ENCODE results near the gene WDR90.
A peak's percentile ranks its signal among the peaks of the same experiment; 100 is the strongest.

The WDR90 gene

GRCh38 chr16:647173-647902 lies 1.8 kb upstream of the WDR90 start:
- Histone ChIP-seq H3K9ac (peak overlapping the region in 10 of 11 experiments; percentile 17 to 93 (median 74); a peak in 13 of 22 replicates), H3K4me2 (peak overlapping the region; percentile 86 to 99 (median 95)), H3K36me3 (peaks cover 0 to 54% (median 33%) of the 10 kb centered on the region in 11 experiments; a peak in 18 of 22 replicates), H4K20me1 (peaks cover 26 to 71% (median 52%) of the 10 kb centered on the region in 11 experiments; a peak in 19 of 22 replicates), H3K9me3 (replicated peaks in 1 of 11) (no peaks in the 10 kb centered on the region), H3K4me1 (peaks cover 61 to 84% (median 72%) of the 10 kb centered on the region in 10 experiments), H3K4me3 (peak overlapping the region in 1 of 10 experiments; percentile 86; a peak in 2 of 20 replicates), H3K27me3 (no peaks in the 10 kb centered on the region), H3K27ac (peak overlapping the region in 1 of 11 experiments; percentile 17; a peak in 1 of 22 replicates)
- no peak for TF ChIP-seq Cebpa-rat (IDR thresholded peaks at IDR 0.05)

GRCh38 chr16:648071-648780 lies 939 bp upstream of the WDR90 start:
- TF ChIP-seq Cebpa-rat (IDR thresholded peaks at IDR 0.05) = no peak
- Histone ChIP-seq H3K4me2 (peak overlapping the region; percentile 86 to 99 (median 95)), H3K4me3 (peak overlapping the region; percentile 57 to 95 (median 84)), H3K36me3 (peaks cover 0 to 63% (median 33%) of the 10 kb centered on the region in 11 experiments; a peak in 18 of 22 replicates), H3K4me1 (peaks cover 52 to 75% (median 64%) of the 10 kb centered on the region in 10 experiments), H3K27me3 (no peaks in the 10 kb centered on the region), H3K9me3 (replicated peaks in 1 of 11) (no peaks in the 10 kb centered on the region), H3K9ac (peak overlapping the region; percentile 86 to 95 (median 91)), H4K20me1 (peaks cover 20 to 70% (median 44%) of the 10 kb centered on the region in 11 experiments; a peak in 19 of 22 replicates), H3K27ac (peak overlapping the region; percentile 79 to 91 (median 86))

GRCh38 chr16:649631-650030 lies 466 bp downstream of the WDR90 start:
- no peak for TF ChIP-seq Cebpa-rat (IDR thresholded peaks at IDR 0.05)
- H3K9me3 ChIP-seq (replicated peaks in 1 of 11) = no peaks in the 10 kb centered on the region
- H3K27ac ChIP-seq = peak overlapping the region; percentile 79 to 91 (median 86)
- peaks cover 0 to 67% (median 40%) of the 10 kb centered on the region in 11 experiments; a peak in 19 of 22 replicates for H3K36me3 ChIP-seq
- H3K9ac ChIP-seq = peak overlapping the region; percentile 86 to 95 (median 91)
- peak overlapping the region; percentile 57 to 95 (median 84) for H3K4me3 ChIP-seq
- H3K4me1 ChIP-seq = peaks cover 46 to 61% (median 51%) of the 10 kb centered on the region in 10 experiments
- H3K27me3 ChIP-seq = no peaks in the 10 kb centered on the region
- H4K20me1 ChIP-seq = peaks cover 14 to 63% (median 30%) of the 10 kb centered on the region in 11 experiments; a peak in 19 of 22 replicates
- peak overlapping the region; percentile 86 to 99 (median 95) for H3K4me2 ChIP-seq

GRCh38 chr16:651844-652243 lies 2.7 kb downstream of the WDR90 start:
- TF ChIP-seq Cebpa-rat (IDR thresholded peaks at IDR 0.05) = no peak
- no peak overlapping the region for H3K27ac ChIP-seq

DNA sequence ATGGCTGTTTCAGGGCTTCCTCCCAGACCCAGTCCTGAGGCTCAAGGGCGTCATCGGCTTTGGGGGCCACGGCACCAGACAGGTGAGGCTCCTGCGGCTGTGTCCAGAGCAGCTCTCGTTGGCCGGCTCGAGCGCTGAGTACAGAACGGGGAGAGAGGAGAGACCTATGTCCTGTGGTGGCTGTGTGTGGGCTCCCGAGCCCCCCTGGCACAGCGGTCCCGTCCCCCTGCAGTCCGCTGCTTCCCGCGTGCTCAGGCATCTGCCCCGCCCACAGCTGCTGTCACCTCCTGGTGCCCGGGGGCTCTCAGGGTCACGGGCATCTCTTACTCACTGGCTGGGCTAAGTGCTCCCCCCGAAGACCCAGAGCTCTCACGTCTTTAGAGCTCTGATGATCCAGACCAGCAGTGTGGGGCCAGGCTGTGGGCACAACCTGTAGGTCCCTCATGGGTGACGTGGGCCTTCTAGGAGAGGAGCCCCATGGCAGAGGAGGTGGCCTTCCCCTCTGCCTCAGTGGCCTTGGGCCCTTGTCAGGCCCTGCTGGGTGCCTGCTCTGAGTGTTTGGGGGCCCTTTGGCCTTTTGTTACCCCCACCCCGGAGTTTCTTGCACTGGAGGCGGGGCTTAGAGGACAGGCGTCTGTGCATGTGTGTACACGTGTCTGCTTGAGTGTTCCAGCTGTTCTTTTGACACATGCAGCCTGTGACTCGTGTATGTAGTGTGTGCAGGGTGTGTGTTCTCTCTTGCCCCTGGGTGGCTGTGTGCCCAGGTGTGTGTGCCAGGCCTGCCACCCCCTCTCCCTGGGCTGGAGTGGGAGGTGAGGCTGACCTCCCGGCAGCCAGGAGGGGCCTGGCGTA lies 3.5 kb downstream of the WDR90 start:
- Histone ChIP-seq H3K36me3 (peaks cover 0 to 72% (median 55%) of the 10 kb centered on the region in 11 experiments; a peak in 20 of 22 replicates), H3K4me1 (peaks cover 20 to 30% (median 25%) of the 10 kb centered on the region in 10 experiments), H3K4me2 (no peak overlapping the region)

More at GRCh38 chr16:651844-652243, 2.7 kb downstream of the WDR90 start:
- Histone ChIP-seq H4K20me1 (peaks cover 0 to 59% (median 11%) of the 10 kb centered on the region in 11 experiments; a peak in 16 of 22 replicates), H3K4me1 (peaks cover 28 to 39% (median 33%) of the 10 kb centered on the region in 10 experiments), H3K9me3 (replicated peaks in 1 of 11) (no peaks in the 10 kb centered on the region), H3K36me3 (peaks cover 0 to 70% (median 51%) of the 10 kb centered on the region in 11 experiments; a peak in 19 of 22 replicates), H3K4me3 (no peak overlapping the region), H3K4me2 (no peak overlapping the region), H3K9ac (peak overlapping the region in 2 of 11 experiments; percentile 9 to 24; a peak in 2 of 22 replicates), H3K27me3 (no peaks in the 10 kb centered on the region)

GRCh38 chr16:654034-654433 lies 4.9 kb downstream of the WDR90 start:
- Histone ChIP-seq H3K4me2 (no peak overlapping the region), H3K9me3 (replicated peaks in 1 of 11) (no peaks in the 10 kb centered on the region), H3K4me1 (peaks cover 10 to 18% (median 11%) of the 10 kb centered on the region in 10 experiments), H3K27ac (no peak overlapping the region), H3K27me3 (no peaks in the 10 kb centered on the region), H3K4me3 (no peak overlapping the region), H3K36me3 (peaks cover 0 to 85% (median 68%) of the 10 kb centered on the region in 11 experiments; a peak in 20 of 22 replicates), H3K9ac (0 out of 22 replicates have a peak overlapping the region, but pooled peaks of 1 of the 11 experiments have one; percentile 22), H4K20me1 (peaks cover 0 to 66% (median 0%) of the 10 kb centered on the region in 11 experiments; a peak in 3 of 22 replicates)
- TF ChIP-seq Cebpa-rat (IDR thresholded peaks at IDR 0.05) = no peak

More for the DNA sequence above, 3.5 kb downstream of the WDR90 start:
- Histone ChIP-seq H3K9ac (peak overlapping the region in 1 of 11 experiments; percentile 41; a peak in 3 of 22 replicates), H3K9me3 (replicated peaks in 1 of 11) (no peaks in the 10 kb centered on the region), H3K4me3 (no peak overlapping the region), H4K20me1 (peaks cover 0 to 59% (median 3%) of the 10 kb centered on the region in 11 experiments; a peak in 12 of 22 replicates), H3K27ac (no peak overlapping the region), H3K27me3 (no peaks in the 10 kb centered on the region)
- no peak for TF ChIP-seq Cebpa-rat (IDR thresholded peaks at IDR 0.05)

- no peaks in the 10 kb centered on the region for H3K27me3 ChIP-seq
- H4K20me1 ChIP-seq = peaks cover 0 to 77% (median 0%) of the 10 kb centered on the region in 11 experiments; a peak in 5 of 22 replicates
- H3K9me3 ChIP-seq (replicated peaks in 1 of 11) = no peaks in the 10 kb centered on the region
- no peak overlapping the region for H3K4me3 ChIP-seq
- no peak overlapping the region for H3K9ac ChIP-seq
- H3K27ac ChIP-seq = no peak overlapping the region
- no peak overlapping the region for H3K4me2 ChIP-seq
- peaks cover 14 to 20% (median 18%) of the 10 kb centered on the region in 10 experiments for H3K4me1 ChIP-seq
- H3K36me3 ChIP-seq = peaks cover 0 to 83% (median 60%) of the 10 kb centered on the region in 11 experiments; a peak in 20 of 22 replicates
- TF ChIP-seq Cebpa-rat (IDR thresholded peaks at IDR 0.05) = no peak
Observed at GRCh38 chr16:657487-657886, 8.3 kb downstream of the WDR90 start.
